Vagina (tissue), 2 donors: ENCODE data around the gene RNFT1. TPM values are rescaled to one million over a fixed set of nuclear protein-coding genes. Genes with fewer than 3 reads are reported as not detected.
"Not testable (repeated sequence)": the region's sequence is repeated elsewhere in the genome, so short reads cannot be mapped to it uniquely, and the experiment has no call there.

Experiments used
- DNase-seq, 2 donors: peaks; one replicate each; pipeline ENCODE4 v3.0.0-alpha.2; 2017; ENCODE audit errors: extremely low spot score in 2 of 2
- H3K27ac ChIP-seq: fragments of 200-600 bp; sonication (generic); one replicate; pipeline ENCODE4 v1.5.1; 2019
- H3K27me3 ChIP-seq: fragments of 200-600 bp; sonication (generic); one replicate; pipeline ENCODE4 v1.5.1; 2019
- H3K36me3 ChIP-seq, 2 donors: fragments of 200-600 bp; sonication (generic); one replicate each; pipeline ENCODE4 v1.5.1; 2017 to 2019
- H3K4me1 ChIP-seq: fragments of 200-600 bp; sonication (generic); one replicate; pipeline ENCODE4 v1.5.1; 2019
- H3K4me3 ChIP-seq, 2 donors: fragments of 200-600 bp; sonication (generic); 1 replicate in 1 of 2; 2 replicates in 1 of 2; pipeline ENCODE4 v1.5.1; 2016 to 2019
- H3K9me3 ChIP-seq: fragments of 200-600 bp; sonication (generic); one replicate; pipeline ENCODE4 v1.5.1; 2019
- CTCF ChIP-seq, 3 experiments: fragments of 450-650 bp in 2 of 3; fragments of 200-600 bp in 1 of 3; sonication (generic) in 1 of 3; IDR thresholded peaks; one replicate each; pipeline ENCODE4 v1.5.1; 2017 to 2019; ENCODE audit warnings: antibody characterized with exemption in 3 of 3, mild to moderate bottlenecking in 2 of 3, moderate library complexity in 2 of 3
- POLR2A ChIP-seq, 2 donors: fragments of 450-650 bp; IDR thresholded peaks; one replicate each; pipeline ENCODE4 v1.6.1; 2017; ENCODE audit warnings: antibody characterized with exemption in 2 of 2, mild to moderate bottlenecking in 2 of 2, moderate library complexity in 2 of 2
- POLR2AphosphoS5 ChIP-seq, 2 donors: sonication (generic); formaldehyde crosslinking; IDR thresholded peaks; one replicate each; pipeline ENCODE4 v1.9.0; 2017; ENCODE audit warnings: antibody characterized with exemption in 2 of 2, mild to moderate bottlenecking in 2 of 2, low read depth in 1 of 2; ENCODE audit not compliant: insufficient read depth in 1 of 2
- intact Hi-C: fragments of 100-400 bp; cut with DNase I; formaldehyde crosslinking; loops from one replicate; pipeline ENCODE4 v1.15.1; 2023
- total RNA-seq: library from RNA; depleted of rRNA; stranded (reverse); fragments of >200 nt; gene quantifications from one replicate; pipeline ENCODE4 v1.2.3, GENCODE V29; 2016

RNFT1 gene
- total RNA-seq: 13.0 TPM

GRCh38 chr17:59964482-59965328 lies at the start of gene RNFT1:
Gene RNFT1 (minus strand): TSS chr17:59964740. CDS start chr17:59964663, 77 bp downstream.
- Histone ChIP-seq H3K4me1 (peaks cover 13% of the 10 kb centered on the region), H3K4me3 (peak within 1 kb of the TSS; percentile 76 to 82), H3K27ac (peak within 1 kb of the TSS; percentile 93), H3K36me3 (no peaks in the 10 kb centered on the region), H3K9me3 (no peaks in the 10 kb centered on the region), H3K27me3 (no peaks in the 10 kb centered on the region)
- peak in 1 of 2 donors; percentile 68 for TF ChIP-seq POLR2A (IDR thresholded peaks at IDR 0.05)
- TF ChIP-seq POLR2AphosphoS5 (IDR thresholded peaks at IDR 0.05; ENCODE audit: insufficient read depth in 1 of 2, low read depth in 1 of 2): peak in 1 of 2 donors; percentile 83
- no peak for TF ChIP-seq CTCF (IDR thresholded peaks at IDR 0.05)
- DNase-seq: peak in 1 of 2 donors; percentile 88
- intact Hi-C loops: no loop called here

- H3K27me3 ChIP-seq, H3K36me3 ChIP-seq, H3K9me3 ChIP-seq, H3K4me3 ChIP-seq, H3K27ac ChIP-seq, H3K4me1 ChIP-seq, DNase-seq, intact Hi-C loops: not testable (repeated sequence)
Observed at GRCh38 chr17:60009326-60009725, 44.8 kb upstream of the RNFT1 start.

- H3K9me3 ChIP-seq, H3K36me3 ChIP-seq, intact Hi-C loops, H3K27ac ChIP-seq, DNase-seq, H3K4me1 ChIP-seq, H3K27me3 ChIP-seq, H3K4me3 ChIP-seq: not testable (repeated sequence)
Observed at GRCh38 chr17:60008377-60008776, 43.8 kb upstream of the RNFT1 start.

- Histone ChIP-seq H3K36me3 (no peaks in the 10 kb centered on the region), H3K27me3 (no peaks in the 10 kb centered on the region), H3K4me3 (no peak overlapping the region), H3K27ac (no peak overlapping the region), H3K9me3 (no peaks in the 10 kb centered on the region), H3K4me1 (no peaks in the 10 kb centered on the region)
- DNase-seq: no peak
- no peak for TF ChIP-seq POLR2AphosphoS5 (IDR thresholded peaks at IDR 0.05; ENCODE audit: insufficient read depth in 1 of 2, low read depth in 1 of 2)
- no peak for TF ChIP-seq CTCF (IDR thresholded peaks at IDR 0.05)
- TF ChIP-seq POLR2A (IDR thresholded peaks at IDR 0.05): no peak
- intact Hi-C loops: no loop called here
Observed at GRCh38 chr17:60006160-60006559, 41.6 kb upstream of the RNFT1 start.

GRCh38 chr17:60004561-60004960 lies 40.0 kb upstream of the RNFT1 start:
- H3K9me3 ChIP-seq, intact Hi-C loops, H3K27me3 ChIP-seq, DNase-seq, H3K4me3 ChIP-seq, H3K4me1 ChIP-seq, H3K36me3 ChIP-seq, H3K27ac ChIP-seq: not testable (repeated sequence)

- H3K4me3 ChIP-seq, H3K4me1 ChIP-seq, DNase-seq, H3K27me3 ChIP-seq, H3K27ac ChIP-seq, H3K36me3 ChIP-seq, intact Hi-C loops, H3K9me3 ChIP-seq: not testable (repeated sequence)
Observed at GRCh38 chr17:60002405-60002804, 37.9 kb upstream of the RNFT1 start.

- H3K27ac ChIP-seq, H3K4me3 ChIP-seq, H3K4me1 ChIP-seq, H3K9me3 ChIP-seq, intact Hi-C loops, H3K27me3 ChIP-seq, H3K36me3 ChIP-seq, DNase-seq: not testable (repeated sequence)
Observed at GRCh38 chr17:59996608-59997007, 32.1 kb upstream of the RNFT1 start.

- H3K27ac ChIP-seq, H3K9me3 ChIP-seq, H3K4me1 ChIP-seq, DNase-seq, H3K27me3 ChIP-seq, intact Hi-C loops, H3K4me3 ChIP-seq, H3K36me3 ChIP-seq: not testable (repeated sequence)
Observed at GRCh38 chr17:59975166-59975565, 10.6 kb upstream of the RNFT1 start.

- H3K27ac ChIP-seq, H3K36me3 ChIP-seq, H3K9me3 ChIP-seq, H3K4me1 ChIP-seq, DNase-seq, H3K27me3 ChIP-seq, intact Hi-C loops, H3K4me3 ChIP-seq: not testable (repeated sequence)
Observed at GRCh38 chr17:59973483-59973882, 8.9 kb upstream of the RNFT1 start.
